HG03558 (cell line): ENCODE results near the gene FOXL2.

ENCODE experiments used
- ATAC-seq: cut with Tn5 transposase; IDR thresholded peaks from one replicate; pipeline ENCODE4 v1.9.1; 2021; ENCODE audit warnings: moderate number of reproducible peaks; ENCODE audit not compliant: unreplicated experiment; ENCODE audit errors: extremely low read depth

FOXL2 gene

DNA sequence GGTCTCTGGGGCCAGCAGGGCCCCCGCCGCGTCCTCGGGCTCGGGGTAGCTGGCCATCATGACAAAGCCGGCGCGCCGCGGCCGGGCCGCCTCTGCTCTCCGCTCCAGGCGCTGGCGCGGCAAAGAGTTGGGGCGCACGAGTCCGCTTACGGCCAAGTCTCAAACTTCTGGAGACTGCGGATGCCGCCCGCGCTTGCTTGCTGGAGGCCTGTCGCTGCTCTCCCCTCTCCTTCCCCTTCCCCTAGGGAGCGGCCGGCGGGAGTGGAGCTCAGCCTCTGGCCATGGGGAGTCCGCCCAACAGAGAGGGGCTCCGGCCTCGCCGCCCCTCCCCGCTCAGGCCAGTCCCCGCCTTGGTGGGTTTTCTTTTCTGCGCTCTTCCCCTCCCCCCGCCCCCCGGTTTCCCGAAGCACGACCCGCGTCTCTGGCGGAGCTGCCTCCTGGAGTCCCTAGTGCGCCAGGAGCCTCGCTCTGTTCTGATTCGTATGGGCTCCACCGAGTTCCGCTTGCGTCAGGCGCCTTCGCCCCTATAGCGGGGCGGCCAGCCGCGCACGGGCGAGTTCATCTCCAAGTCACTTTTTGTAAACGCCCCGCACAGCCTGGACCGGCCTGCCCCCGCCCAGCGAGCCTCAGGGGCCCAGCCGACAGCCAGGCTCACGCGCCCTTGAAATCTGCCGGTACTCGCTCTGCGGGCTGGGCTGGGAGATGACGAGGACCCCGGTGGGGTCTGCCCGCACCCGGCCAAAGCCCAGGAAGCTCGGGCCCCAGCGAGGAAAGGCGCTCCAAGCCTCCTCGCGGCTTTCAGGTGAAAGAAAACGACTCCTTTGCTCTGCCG lies at the start of gene FOXL2, which contains the start of gene FOXL2NB:
Gene FOXL2, minus strand, starts transcription at position 475 of the 832 bp plus-strand sequence. Its CDS starts 415 bp downstream, at position 60.
Gene FOXL2NB, plus strand, starts transcription at position 555 of the 832 bp plus-strand sequence. Its CDS starts 148 bp downstream, at position 703.
- no peak for ATAC-seq

DNA sequence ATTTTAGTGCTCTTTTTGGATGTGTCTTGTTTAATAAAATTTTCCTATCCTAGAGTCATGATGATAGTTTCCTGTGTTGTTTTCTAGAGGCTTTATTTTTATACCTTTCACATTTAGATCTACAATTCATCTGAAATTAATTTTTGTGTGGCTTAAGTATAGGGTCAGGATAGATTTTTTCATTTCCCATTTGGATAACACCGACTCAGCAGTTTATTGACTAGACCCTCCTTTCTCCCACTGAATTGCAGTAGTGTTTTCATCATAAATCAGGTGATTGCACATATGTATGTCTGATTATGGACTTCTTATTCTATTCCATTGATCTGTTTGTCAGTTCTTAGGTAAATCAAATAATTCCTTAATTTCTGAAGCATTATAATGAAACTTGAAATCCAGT lies 48.8 kb upstream of the FOXL2 start:
- ATAC-seq, result no peak

DNA sequence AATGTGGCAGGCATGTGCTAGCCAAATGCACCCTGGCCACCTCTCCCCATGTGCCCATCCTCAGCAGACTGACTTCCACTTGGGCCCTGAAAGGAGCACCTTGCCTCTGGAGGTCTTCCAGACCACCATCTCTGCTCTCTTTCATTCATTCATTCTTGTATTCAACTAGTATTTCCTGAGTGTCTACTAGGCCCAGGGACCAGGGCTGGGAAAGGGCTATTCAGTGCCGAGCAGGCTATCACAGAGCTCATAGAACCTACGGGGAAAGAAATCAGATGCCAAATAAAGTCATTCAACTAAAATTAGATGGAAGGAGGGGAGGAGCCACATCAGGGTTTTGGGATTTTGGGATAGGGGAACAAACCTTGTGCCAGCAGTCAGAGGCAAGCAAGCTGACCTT lies 40.2 kb upstream of the FOXL2 start:
- no peak for ATAC-seq

DNA sequence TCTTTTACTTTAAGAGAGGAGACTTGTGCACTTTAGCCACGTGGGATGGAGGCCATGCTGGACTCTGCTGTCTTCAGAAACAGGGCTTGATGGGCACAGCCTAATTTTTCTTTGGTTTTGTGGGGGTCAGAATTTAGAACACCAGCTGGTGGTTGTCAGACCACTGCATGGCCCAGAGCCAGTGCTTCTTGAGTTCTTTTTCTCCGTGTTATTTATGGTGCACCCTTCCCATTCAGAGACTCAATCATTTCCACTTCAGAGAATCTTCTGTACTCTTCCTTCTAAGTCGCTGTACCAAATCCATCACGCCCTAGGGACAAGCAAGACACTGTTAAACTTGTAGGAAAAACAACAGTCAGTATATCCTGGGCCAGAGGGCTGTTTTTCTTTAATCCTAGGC lies 39.0 kb upstream of the FOXL2 start:
- no peak for ATAC-seq

DNA sequence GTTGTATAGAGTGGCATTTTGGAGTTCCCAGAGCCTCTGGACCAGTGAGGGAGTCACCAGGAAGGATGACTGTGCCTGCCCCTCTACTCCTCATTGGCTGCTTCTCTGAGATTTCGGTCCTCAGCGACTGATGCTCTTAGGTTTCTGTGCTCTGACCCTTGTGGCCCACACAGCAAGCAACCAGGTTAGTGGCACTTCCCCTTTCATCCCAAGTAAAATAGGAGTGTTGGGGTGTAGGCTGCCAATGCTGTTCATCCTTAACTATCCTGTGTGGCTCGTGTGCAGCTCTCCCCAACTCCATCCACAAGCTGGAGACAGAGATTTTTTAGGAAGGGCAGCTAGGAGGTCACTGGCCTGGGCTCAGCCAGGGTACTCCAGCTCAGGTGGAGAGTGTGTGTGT lies 37.9 kb upstream of the FOXL2 start:
- no peak for ATAC-seq

DNA sequence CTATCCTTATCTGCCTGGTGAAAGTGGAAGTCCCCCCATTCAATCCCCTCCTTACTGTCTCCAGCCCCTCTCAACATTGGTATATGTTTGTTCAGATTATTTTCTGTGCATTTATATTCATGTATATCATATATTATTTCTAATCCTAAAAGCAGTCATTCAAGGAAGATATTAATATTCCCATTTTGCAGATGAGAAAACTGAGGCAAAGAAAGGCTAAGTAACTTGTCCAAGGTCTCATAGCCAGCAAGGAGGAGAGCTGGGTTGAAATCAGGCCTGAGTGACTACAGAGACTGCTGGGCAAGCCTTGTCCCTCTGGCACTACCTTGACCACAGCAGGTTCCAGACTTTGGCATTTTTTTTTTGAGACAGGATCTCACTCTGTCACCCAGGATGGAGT lies 29.1 kb upstream of the FOXL2 start:
- ATAC-seq, result no peak

DNA sequence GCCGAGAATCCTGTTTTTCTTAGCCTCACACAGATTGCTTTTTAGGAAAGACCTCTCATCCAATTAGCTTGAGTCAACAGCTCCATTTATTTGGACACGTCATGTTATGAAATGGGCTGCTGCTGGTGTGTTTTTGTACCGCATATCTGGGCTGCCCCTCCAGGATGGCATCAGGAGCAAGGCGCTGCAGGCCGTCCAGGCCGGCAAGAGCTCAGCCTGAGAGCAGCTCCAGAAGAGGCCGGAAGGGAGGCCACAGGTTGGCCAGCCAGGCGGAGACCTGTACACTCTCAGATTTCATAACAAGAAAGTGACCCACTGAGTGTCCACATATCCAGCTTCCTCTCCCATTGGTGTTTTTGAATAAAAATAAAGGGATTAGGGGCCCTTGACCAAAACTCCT lies 28.4 kb upstream of the FOXL2 start:
- ATAC-seq, result no peak

DNA sequence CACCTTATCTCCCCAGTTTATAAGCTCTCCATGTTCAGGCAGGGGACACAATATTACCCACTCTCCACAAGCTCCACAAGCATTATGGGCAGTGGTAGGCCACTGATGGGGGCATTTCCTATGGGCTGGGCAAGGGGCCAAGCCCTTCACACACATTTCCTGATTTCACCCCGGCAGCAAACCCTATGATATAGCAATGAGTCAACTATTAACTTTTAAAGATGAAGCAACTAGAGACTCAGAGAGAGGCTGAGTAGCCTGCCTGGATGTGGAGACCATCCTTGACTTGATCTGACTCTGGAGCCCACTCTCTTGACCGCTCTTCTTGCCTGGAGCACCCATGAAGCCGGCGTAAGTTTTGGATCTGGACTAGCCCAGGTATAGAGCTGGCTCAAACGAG lies 27.5 kb upstream of the FOXL2 start:
- ATAC-seq, result no peak

DNA sequence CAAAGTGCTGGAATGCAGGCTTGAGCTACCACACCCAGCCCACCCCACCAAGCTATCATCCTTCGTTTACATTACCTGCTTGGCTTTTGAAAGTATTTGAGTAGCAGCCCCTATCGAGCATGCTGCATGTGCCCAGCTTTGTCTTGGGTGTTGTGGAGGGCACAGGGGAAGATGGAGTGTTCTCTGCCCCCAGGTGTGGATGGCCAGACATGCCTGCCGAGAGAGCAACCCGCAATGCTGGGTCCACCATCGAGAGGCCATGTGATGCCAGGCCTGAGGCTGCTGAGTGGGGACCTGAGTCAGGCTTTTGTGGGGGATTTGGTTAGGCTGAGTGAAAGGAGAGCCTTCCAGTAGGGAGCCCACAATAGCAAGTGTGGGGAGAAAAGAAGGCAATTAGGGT lies 26.0 kb upstream of the FOXL2 start:
- no peak for ATAC-seq

DNA sequence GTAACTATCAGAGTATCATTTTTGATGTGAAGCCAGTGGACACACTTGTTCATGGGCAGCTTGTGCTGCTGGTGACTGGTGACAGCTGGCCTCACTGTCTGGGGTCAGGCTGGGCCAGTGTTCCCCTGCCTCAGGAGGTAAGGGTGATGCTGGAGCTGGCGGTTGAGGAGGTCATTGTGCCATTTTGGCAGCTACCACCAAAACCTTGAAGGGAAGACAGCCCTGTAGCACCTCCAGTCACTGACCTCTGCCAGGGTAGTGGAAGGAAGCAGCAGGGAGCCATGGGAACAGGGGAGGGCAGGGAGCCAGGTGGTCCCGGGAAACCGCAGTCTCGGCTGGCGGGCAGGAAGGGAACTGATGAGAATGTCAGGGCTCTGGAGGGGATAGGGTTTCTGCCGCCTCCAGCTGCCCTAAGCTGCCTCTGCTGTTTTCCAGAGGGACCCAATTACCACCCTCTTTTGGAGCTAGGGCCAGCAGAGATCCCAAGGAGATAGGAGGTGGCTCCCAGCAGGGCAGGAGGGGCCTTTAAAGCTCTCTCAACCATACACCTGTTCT lies 24.9 kb upstream of the FOXL2 start:
- ATAC-seq, result no peak

DNA sequence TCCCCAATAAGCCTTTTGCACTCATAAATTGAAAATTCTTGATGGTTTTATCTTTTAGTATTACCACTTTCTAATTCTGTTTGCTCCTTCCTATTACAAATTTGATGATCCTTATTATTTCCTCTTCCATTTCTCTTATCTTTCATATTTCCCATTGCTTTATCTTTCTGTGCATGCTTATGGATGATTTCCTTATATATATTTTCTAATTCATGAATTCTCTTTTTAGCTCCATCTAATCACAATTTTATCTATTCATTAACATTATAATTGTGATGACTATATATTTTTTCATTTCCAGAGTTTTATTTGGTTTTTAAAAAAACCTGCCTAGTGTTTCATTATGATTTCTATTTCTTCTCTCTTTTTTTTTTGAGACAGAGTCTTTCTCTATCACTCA lies 18.0 kb upstream of the FOXL2 start:
- no peak for ATAC-seq

DNA sequence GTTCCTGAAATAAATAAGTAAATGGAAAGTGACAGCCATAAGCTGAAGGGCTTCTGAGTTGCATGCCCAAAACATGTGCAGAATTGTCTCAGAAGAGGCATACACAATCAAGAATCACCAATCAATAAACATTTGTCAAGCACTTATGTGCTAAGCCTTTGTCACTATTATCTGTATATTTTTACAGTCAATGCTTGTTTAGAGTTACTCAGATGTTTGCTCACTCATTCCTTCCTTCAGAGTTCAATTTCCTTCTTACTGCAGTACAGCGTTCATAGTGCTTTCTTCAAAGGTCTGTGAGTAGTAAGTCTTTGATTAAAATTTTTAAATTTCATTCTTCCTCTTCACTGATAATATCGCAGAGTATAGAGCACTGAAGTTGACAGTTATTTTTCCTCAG lies 17.3 kb upstream of the FOXL2 start:
- ATAC-seq, result no peak

DNA sequence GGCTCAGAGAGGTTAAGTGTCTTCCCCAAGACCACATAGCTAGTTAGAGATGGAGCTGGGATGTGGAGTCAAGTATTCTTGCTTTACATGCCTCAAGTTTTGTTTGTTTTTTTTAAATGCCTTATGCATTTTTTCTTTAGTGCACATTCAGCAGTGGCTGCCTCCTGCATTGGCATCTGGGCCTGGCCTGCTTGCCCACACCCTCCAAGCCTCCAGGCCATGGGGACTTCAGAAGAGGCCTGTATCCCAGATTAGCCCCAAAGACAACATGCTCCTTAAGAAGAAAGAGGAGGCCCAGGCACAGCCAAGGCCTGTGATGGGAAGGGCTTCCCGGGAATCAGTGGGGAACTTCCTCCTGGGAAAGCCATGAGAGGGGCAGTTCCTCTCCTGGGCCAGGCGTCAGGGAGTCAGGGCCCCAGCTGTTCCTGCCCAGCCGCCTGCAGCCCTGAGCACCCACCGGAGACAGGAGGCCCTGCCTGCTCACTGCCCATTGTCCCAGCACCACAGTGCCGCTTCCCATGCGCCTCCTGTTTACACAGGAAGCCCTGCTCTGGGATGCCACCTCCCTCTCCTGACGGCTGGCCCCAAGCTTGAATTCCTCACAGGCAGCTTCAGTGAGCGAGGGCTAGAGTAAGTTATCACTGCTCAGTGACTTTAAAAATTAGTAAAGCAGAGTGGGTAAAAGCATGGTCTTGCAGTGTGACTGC lies 16.1 kb upstream of the FOXL2 start:
- no peak for ATAC-seq

DNA sequence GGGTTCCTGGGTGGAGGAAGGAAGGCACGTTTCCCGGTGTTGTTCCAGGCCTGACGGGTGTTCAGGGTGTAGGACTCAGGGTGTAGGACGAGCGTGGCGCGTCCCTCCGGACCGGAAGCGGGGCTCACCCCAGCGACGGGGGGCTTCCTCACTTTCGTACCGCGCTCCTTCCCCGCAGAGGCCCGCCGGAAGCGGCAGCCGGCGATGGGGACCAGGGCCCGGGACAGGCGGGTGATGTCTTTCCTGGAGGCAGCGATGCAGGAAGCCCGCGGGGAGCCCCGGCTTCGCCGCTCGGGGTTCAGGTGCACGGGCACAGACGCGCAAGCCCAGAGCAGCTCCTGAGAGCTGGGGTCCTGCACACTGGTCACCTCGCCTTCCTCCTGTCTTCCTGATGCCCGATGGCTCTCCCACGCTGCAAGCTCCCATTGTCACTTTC lies 13.5 kb upstream of the FOXL2 start:
- no peak for ATAC-seq

DNA sequence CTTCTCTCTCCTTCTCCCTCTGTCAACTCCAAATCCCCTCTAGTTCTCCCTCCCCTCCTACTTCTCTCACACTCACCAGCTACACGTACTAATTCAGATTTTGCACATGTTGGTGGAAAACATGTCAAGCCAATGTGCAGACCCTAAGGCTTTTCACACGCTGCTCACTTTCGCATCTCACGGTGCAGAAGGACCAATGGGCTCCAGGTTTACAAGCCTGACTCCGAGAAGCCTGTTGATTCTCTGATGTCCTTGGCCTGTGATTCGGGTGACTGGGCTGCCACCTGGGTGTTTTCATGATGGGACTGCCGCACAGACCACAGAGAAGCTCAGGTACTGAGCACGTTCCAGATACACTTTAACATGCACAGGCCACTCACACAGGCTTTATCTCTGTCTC lies 3.8 kb upstream of the FOXL2 start:
- ATAC-seq, result no peak

DNA sequence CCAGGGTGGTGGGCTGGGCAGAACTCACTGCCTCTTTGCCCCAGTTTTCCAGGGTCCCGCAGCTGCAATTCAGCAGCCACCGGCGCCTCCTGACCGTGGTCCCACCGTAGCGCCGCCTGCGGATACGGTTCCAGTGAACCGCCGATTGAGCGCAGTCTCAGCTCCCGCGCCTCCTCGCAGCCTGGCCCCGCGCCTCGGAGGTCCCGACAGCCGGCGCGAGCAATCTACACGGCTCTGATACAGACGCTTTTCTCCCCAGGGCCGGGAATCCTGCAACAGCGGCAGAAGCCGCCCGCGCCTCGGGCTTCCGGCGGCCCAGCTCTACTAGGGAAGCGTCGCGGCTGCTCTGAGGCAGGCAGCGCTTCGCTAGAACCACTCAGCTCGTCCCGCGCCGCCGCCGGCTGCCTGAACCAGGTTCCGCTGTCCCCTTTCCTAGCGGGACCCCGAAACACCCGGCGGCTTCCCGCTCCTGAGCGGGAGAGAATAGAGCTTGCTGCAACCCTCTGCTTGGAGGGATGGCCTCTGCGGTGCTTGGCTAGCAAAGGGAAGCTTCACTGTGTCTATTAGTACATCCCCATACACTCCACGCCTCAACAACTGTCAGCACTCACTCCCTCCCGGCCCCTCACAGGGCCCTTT lies 3.2 kb upstream of the FOXL2 start:
- no peak for ATAC-seq

DNA sequence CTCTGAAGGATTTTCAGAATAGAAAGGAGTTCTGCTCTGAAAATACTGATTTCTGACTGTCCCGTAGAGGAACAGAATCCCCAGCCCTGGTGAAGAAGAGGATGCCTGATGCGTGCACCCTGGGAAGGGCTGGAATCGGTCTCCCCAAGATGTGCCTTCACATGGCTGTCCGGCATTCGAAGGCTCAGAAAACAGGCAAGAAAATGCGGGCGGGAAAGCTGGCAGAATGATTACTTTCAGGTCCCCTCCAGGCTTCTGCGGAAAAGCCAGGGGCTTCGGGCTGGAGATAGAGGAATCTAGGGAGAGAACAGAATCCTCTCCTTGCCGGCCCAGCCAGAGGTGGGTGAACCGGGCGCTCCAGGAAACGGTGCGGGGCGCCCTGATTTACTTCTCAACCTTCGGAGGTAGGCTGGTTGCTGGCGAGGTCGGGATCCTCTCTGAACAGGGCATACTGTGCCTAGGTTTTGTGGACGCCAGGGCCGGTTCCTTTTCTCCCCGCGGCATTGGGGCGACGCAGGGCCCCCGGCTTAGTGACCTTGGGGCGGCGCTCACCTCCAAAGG lies 2.6 kb upstream of the FOXL2 start:
- ATAC-seq, result no peak

DNA sequence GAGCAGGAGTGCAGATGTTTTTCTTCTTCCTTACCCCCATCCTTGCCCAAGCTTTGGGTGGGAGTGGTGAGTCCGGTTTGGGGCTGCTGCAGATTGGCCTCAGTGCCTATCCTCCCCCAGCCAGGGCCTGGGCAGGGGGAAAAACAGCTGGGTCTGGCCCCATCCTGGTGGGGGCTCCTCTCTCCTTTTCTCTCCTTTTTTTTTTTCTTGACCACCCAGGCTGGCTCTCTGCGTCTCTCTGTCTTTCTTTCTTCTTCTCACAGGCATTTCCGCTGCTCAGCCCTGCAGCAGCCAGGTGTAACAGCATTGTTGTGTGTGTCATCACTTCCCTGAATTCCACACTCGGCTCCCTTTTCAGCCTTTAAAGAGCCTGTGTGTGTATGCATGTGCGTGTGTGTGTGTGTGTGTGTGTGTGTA lies 2.1 kb upstream of the FOXL2 start:
- no peak for ATAC-seq

DNA sequence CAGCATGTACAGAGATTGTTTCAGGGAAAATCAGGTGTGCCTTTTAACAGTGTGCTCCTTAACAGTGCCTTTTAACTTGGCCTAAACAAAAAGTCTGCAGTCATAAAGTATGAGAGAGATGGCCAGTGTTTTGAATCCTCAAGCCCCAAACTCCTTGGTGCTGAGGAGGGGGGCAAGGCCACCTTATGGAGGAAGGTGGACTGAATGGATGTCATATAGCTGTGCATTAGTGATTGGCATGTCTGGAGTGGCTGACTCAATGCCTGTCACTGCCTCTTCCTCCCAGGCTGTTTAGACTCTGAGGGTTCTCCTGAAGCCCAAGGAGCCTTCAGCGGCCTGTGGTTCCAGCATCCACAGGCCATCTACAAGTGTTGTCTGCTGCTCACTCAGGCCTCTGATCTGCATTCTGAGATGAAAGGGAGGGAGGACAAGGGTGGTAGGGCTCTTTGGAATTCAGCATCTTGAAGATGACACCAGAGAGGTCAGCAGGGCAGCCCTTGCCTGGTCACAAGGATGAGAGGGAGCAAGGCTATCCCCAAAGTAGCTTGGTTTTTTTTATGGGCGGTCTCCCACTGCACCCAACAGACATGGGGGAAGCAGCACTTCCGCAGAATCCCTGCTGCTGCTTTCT lies 1.5 kb upstream of the FOXL2 start:
- ATAC-seq, result no peak

DNA sequence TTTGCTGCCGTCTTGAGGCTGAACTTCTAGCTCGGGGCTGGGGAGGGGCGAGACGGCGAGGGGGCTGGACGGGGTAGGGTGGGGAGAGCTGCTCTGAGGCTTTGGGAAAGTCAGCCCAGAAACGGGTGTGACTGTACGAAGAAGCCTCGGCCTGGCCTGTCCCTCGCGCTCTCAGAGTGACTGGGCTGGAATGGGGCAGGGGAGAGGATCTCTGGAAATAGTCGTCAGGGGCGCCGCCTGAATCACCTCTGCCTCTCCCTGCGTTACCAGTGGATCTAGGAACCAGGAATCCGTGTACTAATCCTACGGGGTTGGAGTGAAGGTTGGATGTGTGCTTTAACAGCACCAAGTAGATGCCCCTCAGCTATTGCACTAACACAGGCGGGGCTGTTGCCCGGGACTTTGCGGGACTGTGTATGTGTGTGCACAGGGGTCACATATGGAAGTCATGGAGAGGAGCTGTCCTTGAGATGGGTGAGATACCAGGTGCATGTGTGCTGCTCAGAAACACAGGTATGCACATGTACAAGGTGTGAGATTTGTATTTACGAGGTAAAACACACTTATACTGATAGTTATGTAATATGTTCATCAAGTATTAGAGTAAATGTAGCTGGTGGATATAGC lies 671 bp upstream of the FOXL2 start:
- no peak for ATAC-seq
